Activated naive CD8-positive, alpha-beta T cell treated with anti-CD3 and anti-CD28 coated beads for 36 hours (primary cell): ENCODE measurements around the gene CAMK2N1. TPM values are rescaled to one million over a fixed set of nuclear protein-coding genes. Genes with fewer than 3 reads are reported as not detected.

Experiments
- DNase-seq: peaks from one replicate; pipeline ENCODE4 v3.0.0; 2021
- H3K27ac Mint-ChIP-seq: one replicate; pipeline ENCODE4 v1.8.0; 2022; ENCODE audit warnings: mild to moderate bottlenecking, moderate library complexity, mixed read lengths
- H3K27me3 Mint-ChIP-seq: one replicate; pipeline ENCODE4 v1.8.0; 2022; ENCODE audit warnings: mild to moderate bottlenecking, mixed read lengths
- H3K36me3 Mint-ChIP-seq: one replicate; pipeline ENCODE4 v1.8.0; 2021; ENCODE audit warnings: mild to moderate bottlenecking, mixed read lengths
- H3K4me1 Mint-ChIP-seq: one replicate; pipeline ENCODE4 v1.8.0; 2021; ENCODE audit warnings: mixed read lengths
- H3K4me3 Mint-ChIP-seq: one replicate; pipeline ENCODE4 v1.8.0; 2022; ENCODE audit warnings: mild to moderate bottlenecking, moderate library complexity, mixed read lengths
- H3K9me3 Mint-ChIP-seq: one replicate; pipeline ENCODE4 v1.8.0; 2022; ENCODE audit warnings: mixed read lengths
- total RNA-seq, 2 experiments: library from RNA; stranded (reverse); gene quantifications; one replicate each; pipeline ENCODE4 v1.2.3, GENCODE V29; 2021

CAMK2N1 gene
- total RNA-seq, 2 experiments from 2014 or later: 0.25 to 0.52 TPM

- H3K27me3 Mint-ChIP-seq: peaks cover 94% of the 10 kb centered on the region
Observed at GRCh38 chr1:20476265-20477038, 9.6 kb downstream of the CAMK2N1 start.

GRCh38 chr1:20474996-20475395, 11.0 kb downstream of the CAMK2N1 start:
- no peak overlapping the region for H3K4me3 Mint-ChIP-seq
- H3K36me3 Mint-ChIP-seq: no peaks in the 10 kb centered on the region
- no peak overlapping the region for H3K27ac Mint-ChIP-seq
- no peaks in the 10 kb centered on the region for H3K9me3 Mint-ChIP-seq
- H3K4me1 Mint-ChIP-seq: peaks cover 5% of the 10 kb centered on the region
- no peak for DNase-seq
- peaks cover 88% of the 10 kb centered on the region for H3K27me3 Mint-ChIP-seq

More at GRCh38 chr1:20476265-20477038, 9.6 kb downstream of the CAMK2N1 start:
- Mint-ChIP-seq H3K9me3 (no peaks in the 10 kb centered on the region), H3K4me1 (peaks cover 5% of the 10 kb centered on the region), H3K27ac (no peak overlapping the region), H3K36me3 (no peaks in the 10 kb centered on the region), H3K4me3 (no peak overlapping the region)
- no peak for DNase-seq

- Mint-ChIP-seq H3K9me3 (no peaks in the 10 kb centered on the region), H3K4me3 (no peak overlapping the region), H3K27me3 (peaks cover 84% of the 10 kb centered on the region), H3K36me3 (no peaks in the 10 kb centered on the region), H3K27ac (no peak overlapping the region), H3K4me1 (peaks cover 5% of the 10 kb centered on the region)
- DNase-seq: no peak
Observed at GRCh38 chr1:20474333-20474975, 11.6 kb downstream of the CAMK2N1 start.

- Mint-ChIP-seq H3K4me1 (peaks cover 5% of the 10 kb centered on the region), H3K27me3 (peaks cover 82% of the 10 kb centered on the region), H3K27ac (no peak overlapping the region), H3K36me3 (no peaks in the 10 kb centered on the region), H3K9me3 (no peaks in the 10 kb centered on the region), H3K4me3 (no peak overlapping the region)
- no peak for DNase-seq
Observed at GRCh38 chr1:20473894-20474293, 12.1 kb downstream of the CAMK2N1 start.

- peaks cover 78% of the 10 kb centered on the region for H3K27me3 Mint-ChIP-seq
- no peak overlapping the region for H3K4me3 Mint-ChIP-seq
- peak; percentile 35 for DNase-seq
- H3K9me3 Mint-ChIP-seq: no peaks in the 10 kb centered on the region
- H3K27ac Mint-ChIP-seq: no peak overlapping the region
- H3K36me3 Mint-ChIP-seq: no peaks in the 10 kb centered on the region
- H3K4me1 Mint-ChIP-seq: peaks cover 5% of the 10 kb centered on the region
Observed at GRCh38 chr1:20472860-20473711, 12.9 kb downstream of the CAMK2N1 start.

- H3K4me3 Mint-ChIP-seq: no peak overlapping the region
- DNase-seq: no peak
- peaks cover 5% of the 10 kb centered on the region for H3K4me1 Mint-ChIP-seq
- no peak overlapping the region for H3K27ac Mint-ChIP-seq
- H3K9me3 Mint-ChIP-seq: no peaks in the 10 kb centered on the region
- H3K36me3 Mint-ChIP-seq: no peaks in the 10 kb centered on the region
- peaks cover 77% of the 10 kb centered on the region for H3K27me3 Mint-ChIP-seq
Observed at GRCh38 chr1:20472121-20472520, 13.9 kb downstream of the CAMK2N1 start.

GRCh38 chr1:20470194-20470593, 15.8 kb downstream of the CAMK2N1 start:
- DNase-seq: no peak
- H3K27ac Mint-ChIP-seq: no peak overlapping the region
- H3K4me3 Mint-ChIP-seq: no peak overlapping the region
- H3K4me1 Mint-ChIP-seq: peaks cover 9% of the 10 kb centered on the region
- peaks cover 71% of the 10 kb centered on the region for H3K27me3 Mint-ChIP-seq
- H3K9me3 Mint-ChIP-seq: no peaks in the 10 kb centered on the region
- no peaks in the 10 kb centered on the region for H3K36me3 Mint-ChIP-seq

- H3K9me3 Mint-ChIP-seq: no peaks in the 10 kb centered on the region
- H3K27me3 Mint-ChIP-seq: peaks cover 67% of the 10 kb centered on the region
- peaks cover 9% of the 10 kb centered on the region for H3K4me1 Mint-ChIP-seq
- no peak overlapping the region for H3K27ac Mint-ChIP-seq
- H3K36me3 Mint-ChIP-seq: no peaks in the 10 kb centered on the region
- no peak overlapping the region for H3K4me3 Mint-ChIP-seq
- no peak for DNase-seq
Observed at GRCh38 chr1:20469406-20470076, 16.5 kb downstream of the CAMK2N1 start.

- Mint-ChIP-seq H3K36me3 (no peaks in the 10 kb centered on the region), H3K9me3 (peaks cover 2% of the 10 kb centered on the region), H3K4me3 (no peak overlapping the region), H3K27ac (no peak overlapping the region), H3K27me3 (peaks cover 35% of the 10 kb centered on the region), H3K4me1 (peaks cover 4% of the 10 kb centered on the region)
- peak; percentile 60 for DNase-seq
Observed at GRCh38 chr1:20466273-20466672, 19.7 kb downstream of the CAMK2N1 start.

- no peak overlapping the region for H3K4me3 Mint-ChIP-seq
- H3K9me3 Mint-ChIP-seq: peaks cover 2% of the 10 kb centered on the region
- peaks cover 31% of the 10 kb centered on the region for H3K27me3 Mint-ChIP-seq
- H3K27ac Mint-ChIP-seq: no peak overlapping the region
- DNase-seq: no peak
- no peaks in the 10 kb centered on the region for H3K36me3 Mint-ChIP-seq
- peaks cover 4% of the 10 kb centered on the region for H3K4me1 Mint-ChIP-seq
Observed at GRCh38 chr1:20465187-20465586, 20.8 kb downstream of the CAMK2N1 start.

- Mint-ChIP-seq H3K27me3 (peaks cover 29% of the 10 kb centered on the region), H3K36me3 (no peaks in the 10 kb centered on the region)
- no peak for DNase-seq
Observed at GRCh38 chr1:20463502-20463901, 22.5 kb downstream of the CAMK2N1 start.

GRCh38 chr1:20462397-20462796, 23.6 kb downstream of the CAMK2N1 start:
- DNase-seq: no peak
- Mint-ChIP-seq H3K4me1 (peaks cover 4% of the 10 kb centered on the region), H3K36me3 (no peaks in the 10 kb centered on the region), H3K27ac (no peak overlapping the region), H3K27me3 (peaks cover 22% of the 10 kb centered on the region), H3K9me3 (peaks cover 2% of the 10 kb centered on the region), H3K4me3 (no peak overlapping the region)

More at GRCh38 chr1:20463502-20463901, 22.5 kb downstream of the CAMK2N1 start:
- Mint-ChIP-seq H3K27ac (no peak overlapping the region), H3K4me3 (no peak overlapping the region), H3K4me1 (peaks cover 4% of the 10 kb centered on the region), H3K9me3 (peaks cover 2% of the 10 kb centered on the region)

GRCh38 chr1:20458717-20459116, 27.3 kb downstream of the CAMK2N1 start:
- Mint-ChIP-seq H3K4me1 (no peaks in the 10 kb centered on the region), H3K9me3 (peaks cover 2% of the 10 kb centered on the region), H3K36me3 (no peaks in the 10 kb centered on the region), H3K27me3 (peaks cover 11% of the 10 kb centered on the region), H3K4me3 (no peak overlapping the region), H3K27ac (no peak overlapping the region)
- no peak for DNase-seq

- Mint-ChIP-seq H3K27ac (no peak overlapping the region), H3K9me3 (no peaks in the 10 kb centered on the region), H3K4me3 (no peak overlapping the region), H3K36me3 (no peaks in the 10 kb centered on the region), H3K27me3 (peaks cover 14% of the 10 kb centered on the region), H3K4me1 (no peaks in the 10 kb centered on the region)
- DNase-seq: no peak
Observed at GRCh38 chr1:20454004-20454403, 32.0 kb downstream of the CAMK2N1 start.
